Amniotic stem cell (primary cell): ENCODE measurements around the gene LAMA5.

Experiments
- DNase-seq: peaks from one replicate; lab custom pipeline; 2025; lab: John Stamatoyannopoulos, UW

Gene LAMA5

GRCh38 chr20:62344782-62345181, 22.3 kb downstream of the LAMA5 start:
- no peak for DNase-seq

GRCh38 chr20:62344092-62344491, 23.0 kb downstream of the LAMA5 start:
- DNase-seq: no peak

- DNase-seq: no peak
Observed at GRCh38 chr20:62342910-62343309, 24.2 kb downstream of the LAMA5 start.

GRCh38 chr20:62339647-62340062, 27.5 kb downstream of the LAMA5 start:
- DNase-seq: no peak

- DNase-seq: no peak
Observed at GRCh38 chr20:62338294-62338620, 28.9 kb downstream of the LAMA5 start.

- DNase-seq: no peak
Observed at GRCh38 chr20:62337558-62338293, 29.4 kb downstream of the LAMA5 start.

GRCh38 chr20:62336775-62337557, 30.1 kb downstream of the LAMA5 start:
- no peak for DNase-seq

GRCh38 chr20:62336329-62336728, 30.8 kb downstream of the LAMA5 start:
- DNase-seq: no peak

GRCh38 chr20:62335532-62335931, 31.6 kb downstream of the LAMA5 start:
- DNase-seq: no peak

- no peak for DNase-seq
Observed at GRCh38 chr20:62334881-62335280, 32.2 kb downstream of the LAMA5 start.

GRCh38 chr20:62333820-62334595, 33.1 kb downstream of the LAMA5 start:
- no peak for DNase-seq

- DNase-seq: no peak
Observed at GRCh38 chr20:62332989-62333819, 33.9 kb downstream of the LAMA5 start.

- no peak for DNase-seq
Observed at GRCh38 chr20:62332421-62332820, 34.7 kb downstream of the LAMA5 start.

GRCh38 chr20:62331347-62331746, 35.8 kb downstream of the LAMA5 start:
- no peak for DNase-seq

- no peak for DNase-seq
Observed at GRCh38 chr20:62330576-62331317, 36.4 kb downstream of the LAMA5 start.

GRCh38 chr20:62329389-62330377, 37.4 kb downstream of the LAMA5 start:
- no peak for DNase-seq

- no peak for DNase-seq
Observed at GRCh38 chr20:62328684-62329388, 38.3 kb downstream of the LAMA5 start.

- DNase-seq: no peak
Observed at GRCh38 chr20:62327726-62328495, 39.2 kb downstream of the LAMA5 start.
